RWPE1 (cell line): ENCODE measurements around the gene MOB3C.

ENCODE experiments used
- CTCF ChIA-PET: fragments of 350-600 bp; sonication (Branson Sonifier 250); formaldehyde crosslinking; extraction: SDS; loops from one replicate; lab custom pipeline; 2021; lab: Yijun Ruan, JAX
- POLR2A ChIA-PET: fragments of 400-600 bp; formaldehyde crosslinking; extraction: SDS; loops from one replicate; lab custom pipeline; 2020; ENCODE audit warnings: antibody characterized with exemption; ENCODE audit not compliant: low non-redundant PET; lab: Yijun Ruan, JAX
- DNase-seq: peaks from one replicate; pipeline ENCODE4 v3.0.0; 2012; ENCODE audit warnings: low spot score
- H3K27ac ChIP-seq: fragments of 450-650 bp; 2 replicates; pipeline ENCODE4 v1.5.1; 2017
- CTCF ChIP-seq: fragments of 450-650 bp; conservative IDR thresholded peaks from 2 replicates; pipeline ENCODE4 v1.5.1; 2017; ENCODE audit warnings: low read depth, mild to moderate bottlenecking

MOB3C gene

GRCh38 chr1:46596846-46597245, 19.8 kb downstream of the MOB3C start:
- no peak for TF ChIP-seq CTCF
- POLR2A ChIA-PET: no interaction called here
- no peak overlapping the region for H3K27ac ChIP-seq
- DNase-seq: no peak
- CTCF ChIA-PET: no interaction called here

- ChIA-PET CTCF (no interaction called here), POLR2A (interaction anchor here (0.6 kb wide), 1 partner anchor 14 kb away, joined by 3 read pairs; no protein-coding TSS in a partner anchor)
- no peak overlapping the region for H3K27ac ChIP-seq
- DNase-seq: no peak
- no peak for TF ChIP-seq CTCF
Observed at GRCh38 chr1:46596036-46596435, 20.6 kb downstream of the MOB3C start.

GRCh38 chr1:46595127-46595526, 21.5 kb downstream of the MOB3C start:
- POLR2A ChIA-PET: no interaction called here
- CTCF ChIA-PET: interaction anchor here (0.5 kb wide), 1 partner anchor 517 kb away, joined by 3 read pairs; no protein-coding TSS in a partner anchor
- DNase-seq: no peak
- no peak overlapping the region for H3K27ac ChIP-seq
- TF ChIP-seq CTCF: no peak

GRCh38 chr1:46594063-46594462, 22.5 kb downstream of the MOB3C start:
- POLR2A ChIA-PET: no interaction called here
- no peak for TF ChIP-seq CTCF
- H3K27ac ChIP-seq: no peak overlapping the region
- DNase-seq: no peak
- CTCF ChIA-PET: interaction anchor here (0.6 kb wide), 1 partner anchor 40 kb away, joined by 4 read pairs; no protein-coding TSS in a partner anchor

- POLR2A ChIA-PET: no interaction called here
- CTCF ChIA-PET: no interaction called here
- no peak for DNase-seq
- no peak for TF ChIP-seq CTCF
- no peak overlapping the region for H3K27ac ChIP-seq
Observed at GRCh38 chr1:46592823-46593222, 23.8 kb downstream of the MOB3C start.

GRCh38 chr1:46589529-46589928, 27.1 kb downstream of the MOB3C start:
- CTCF ChIA-PET: no interaction called here
- TF ChIP-seq CTCF: no peak
- no peak for DNase-seq
- POLR2A ChIA-PET: interaction anchor here (0.5 kb wide), 1 partner anchor 182 kb away, joined by 3 read pairs; no protein-coding TSS in a partner anchor
- no peak overlapping the region for H3K27ac ChIP-seq

- no peak overlapping the region for H3K27ac ChIP-seq
- CTCF ChIA-PET: no interaction called here
- POLR2A ChIA-PET: no interaction called here
- no peak for DNase-seq
- no peak for TF ChIP-seq CTCF
Observed at GRCh38 chr1:46587069-46587468, 29.5 kb downstream of the MOB3C start.
